NB4 (cell line): ENCODE results near the gene COQ10B.

Source experiments
- DNase-seq: peaks from one replicate; pipeline ENCODE4 v3.0.0; 2010; ENCODE audit warnings: low read depth
- H3K4me3 ChIP-seq: one replicate; pipeline ENCODE4 v1.5.1; 2011; ENCODE audit warnings: mild to moderate bottlenecking, low read depth, low read length, moderate library complexity
- MYC ChIP-seq: IDR thresholded peaks from 2 replicates; pipeline ENCODE4 v1.6.1; 2011; ENCODE audit warnings: low read depth, low read length
- POLR2A ChIP-seq: IDR thresholded peaks from 2 replicates; pipeline ENCODE4 v1.6.1; 2011; ENCODE audit warnings: mild to moderate bottlenecking; ENCODE audit not compliant: insufficient read length; ENCODE audit errors: extremely low read depth
- TF ChIP-seq, protein P1 (sequence below): IDR thresholded peaks from one replicate; pipeline ENCODE4 v1.5.1; 2012; ENCODE audit warnings: low read depth, low read length
- TF ChIP-seq, protein P2 (sequence below): IDR thresholded peaks from 2 replicates; pipeline ENCODE4 v1.6.1; 2011; ENCODE audit warnings: low read depth, low read length

The COQ10B gene

DNA sequence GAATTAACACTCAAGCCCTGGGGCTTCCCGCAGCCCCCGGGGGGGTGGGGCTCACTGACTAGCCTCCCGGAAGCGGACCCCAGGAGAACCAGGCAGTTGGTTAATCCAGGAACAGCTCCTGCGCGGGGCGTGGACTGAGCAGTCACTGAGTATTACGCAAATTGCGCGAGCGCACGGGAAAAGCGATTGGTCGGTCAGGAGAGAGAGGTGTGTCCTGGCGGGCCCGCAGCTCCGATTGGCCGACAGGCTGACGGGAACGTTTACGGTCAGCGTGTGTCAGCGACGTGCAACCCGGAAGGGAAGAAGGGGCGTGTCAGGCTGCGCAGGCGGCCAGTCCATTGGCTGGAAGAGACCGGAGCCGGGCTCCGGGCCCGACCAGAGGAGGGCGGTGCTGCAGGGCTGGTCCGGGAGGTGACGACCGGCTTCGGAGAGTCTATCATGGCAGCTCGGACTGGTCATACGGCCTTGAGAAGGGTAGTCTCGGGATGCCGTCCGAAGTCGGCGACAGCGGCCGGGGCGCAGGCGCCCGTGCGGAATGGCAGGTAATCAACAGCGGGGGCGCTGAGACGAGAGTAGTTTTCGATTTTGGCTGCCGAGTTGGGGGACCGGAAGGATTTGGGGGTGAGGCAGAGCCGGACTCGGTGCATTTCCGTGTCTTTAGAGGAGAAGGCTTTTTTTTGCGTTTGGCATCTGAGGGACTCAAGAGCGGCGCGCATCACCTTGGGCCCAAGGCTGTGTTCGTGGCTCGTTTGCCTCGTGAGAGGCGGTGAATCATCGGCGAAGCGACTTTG, at the start of gene COQ10B:
TSS of gene COQ10B (plus strand) at position 430 of the 791 bp plus-strand sequence. CDS start at position 439, 9 bp downstream.
- DNase-seq, result peak; percentile 100
- TF ChIP-seq, protein P1, sequence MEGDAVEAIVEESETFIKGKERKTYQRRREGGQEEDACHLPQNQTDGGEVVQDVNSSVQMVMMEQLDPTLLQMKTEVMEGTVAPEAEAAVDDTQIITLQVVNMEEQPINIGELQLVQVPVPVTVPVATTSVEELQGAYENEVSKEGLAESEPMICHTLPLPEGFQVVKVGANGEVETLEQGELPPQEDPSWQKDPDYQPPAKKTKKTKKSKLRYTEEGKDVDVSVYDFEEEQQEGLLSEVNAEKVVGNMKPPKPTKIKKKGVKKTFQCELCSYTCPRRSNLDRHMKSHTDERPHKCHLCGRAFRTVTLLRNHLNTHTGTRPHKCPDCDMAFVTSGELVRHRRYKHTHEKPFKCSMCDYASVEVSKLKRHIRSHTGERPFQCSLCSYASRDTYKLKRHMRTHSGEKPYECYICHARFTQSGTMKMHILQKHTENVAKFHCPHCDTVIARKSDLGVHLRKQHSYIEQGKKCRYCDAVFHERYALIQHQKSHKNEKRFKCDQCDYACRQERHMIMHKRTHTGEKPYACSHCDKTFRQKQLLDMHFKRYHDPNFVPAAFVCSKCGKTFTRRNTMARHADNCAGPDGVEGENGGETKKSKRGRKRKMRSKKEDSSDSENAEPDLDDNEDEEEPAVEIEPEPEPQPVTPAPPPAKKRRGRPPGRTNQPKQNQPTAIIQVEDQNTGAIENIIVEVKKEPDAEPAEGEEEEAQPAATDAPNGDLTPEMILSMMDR, result no peak
- TF ChIP-seq, protein P2, sequence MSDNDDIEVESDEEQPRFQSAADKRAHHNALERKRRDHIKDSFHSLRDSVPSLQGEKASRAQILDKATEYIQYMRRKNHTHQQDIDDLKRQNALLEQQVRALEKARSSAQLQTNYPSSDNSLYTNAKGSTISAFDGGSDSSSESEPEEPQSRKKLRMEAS, result peak; percentile 82
- TF ChIP-seq MYC, result no peak; the same call in 1 of the 2 replicates
- peak; percentile 50 for TF ChIP-seq POLR2A
- peak within 1 kb of the TSS; percentile 98 for H3K4me3 ChIP-seq

DNA sequence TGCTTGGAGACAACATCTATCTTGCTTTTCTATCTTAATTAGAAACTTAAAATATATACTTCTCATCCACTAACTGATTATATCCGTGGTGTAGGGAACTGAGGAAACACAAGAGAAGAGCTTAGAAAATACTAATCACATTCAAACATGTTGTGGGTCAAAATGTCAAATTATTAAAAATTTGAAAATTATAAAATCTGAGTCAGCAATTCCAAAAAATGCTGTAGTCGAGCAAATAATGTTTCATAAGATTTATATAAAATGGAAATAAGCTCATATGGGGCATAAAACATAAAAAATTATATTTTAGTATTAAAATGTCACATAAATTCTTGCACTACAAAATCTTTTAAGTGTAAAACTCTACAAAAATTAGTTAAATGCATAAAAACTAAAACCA, 47.8 kb upstream of the COQ10B start:
- no peak overlapping the region for H3K4me3 ChIP-seq
- TF ChIP-seq POLR2A, result no peak
- TF ChIP-seq, protein P1, result no peak
- no peak for TF ChIP-seq MYC
- TF ChIP-seq, protein P2, result no peak
- no peak for DNase-seq

DNA sequence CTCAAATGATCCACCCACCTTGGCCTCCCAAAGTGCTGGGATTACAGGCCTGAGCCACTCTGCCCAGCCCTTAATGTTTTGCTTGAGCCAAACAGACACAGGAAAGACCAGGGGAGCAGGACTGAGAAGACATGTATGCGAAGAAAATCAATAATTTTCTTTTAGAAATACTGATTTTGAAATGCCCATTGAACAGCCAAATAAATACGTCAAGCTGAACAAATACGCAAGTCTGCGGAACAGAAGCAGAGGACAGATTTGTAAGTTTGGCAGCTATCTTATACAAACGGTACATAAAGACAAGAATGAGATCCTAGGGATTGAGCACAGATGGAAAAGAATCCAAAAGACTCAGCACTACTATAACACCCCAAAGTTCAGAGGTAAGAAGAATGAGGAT, 39.3 kb upstream of the COQ10B start:
- no peak overlapping the region for H3K4me3 ChIP-seq
- no peak for DNase-seq
- TF ChIP-seq MYC, result no peak
- TF ChIP-seq, protein P2, result no peak
- no peak for TF ChIP-seq POLR2A

DNA sequence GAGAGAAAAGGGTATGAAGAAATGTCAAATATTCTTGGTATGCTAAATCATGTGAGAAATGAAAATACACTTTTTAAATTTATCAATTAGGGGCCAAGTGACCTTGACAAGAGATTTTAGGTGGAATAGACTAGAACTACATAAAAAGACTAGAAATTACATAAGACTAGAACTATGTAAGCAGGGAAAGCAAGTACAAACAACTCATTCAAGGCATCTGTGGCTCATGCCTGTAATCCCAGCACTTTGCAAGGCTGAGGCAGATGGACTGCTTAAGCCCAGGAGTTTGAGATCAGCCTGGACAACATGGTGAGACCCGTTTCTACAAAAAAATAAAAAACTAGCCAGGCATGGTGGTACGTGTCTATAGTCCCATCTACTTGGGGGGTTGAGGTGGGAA, 38.8 kb upstream of the COQ10B start:
- DNase-seq, result no peak
- H3K4me3 ChIP-seq, result no peak overlapping the region
- TF ChIP-seq, protein P1, result no peak
- TF ChIP-seq MYC (no peak), POLR2A (no peak)
- TF ChIP-seq, protein P2, result no peak

DNA sequence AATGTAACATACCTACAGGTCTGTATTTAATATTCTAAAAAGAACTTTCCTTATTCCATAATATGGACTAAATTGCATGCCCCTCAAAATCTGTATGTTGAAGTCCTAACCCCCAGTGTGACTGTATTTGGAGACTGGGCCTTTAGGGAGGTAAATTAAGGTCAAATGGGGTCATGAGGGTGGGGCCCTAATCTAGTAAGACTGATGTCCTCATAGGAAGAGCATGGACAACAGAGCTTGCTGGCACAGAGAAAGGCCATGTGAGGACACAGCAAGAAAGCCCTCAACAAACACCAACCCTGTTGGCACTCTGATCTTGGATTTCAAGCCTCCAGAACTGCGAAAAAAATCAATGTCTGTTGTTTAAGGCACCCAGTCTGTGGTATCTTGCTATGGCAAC, 37.1 kb upstream of the COQ10B start:
- no peak overlapping the region for H3K4me3 ChIP-seq
- no peak for DNase-seq
- TF ChIP-seq MYC (no peak), POLR2A (no peak)
- TF ChIP-seq, protein P1, result no peak
- TF ChIP-seq, protein P2, result no peak

DNA sequence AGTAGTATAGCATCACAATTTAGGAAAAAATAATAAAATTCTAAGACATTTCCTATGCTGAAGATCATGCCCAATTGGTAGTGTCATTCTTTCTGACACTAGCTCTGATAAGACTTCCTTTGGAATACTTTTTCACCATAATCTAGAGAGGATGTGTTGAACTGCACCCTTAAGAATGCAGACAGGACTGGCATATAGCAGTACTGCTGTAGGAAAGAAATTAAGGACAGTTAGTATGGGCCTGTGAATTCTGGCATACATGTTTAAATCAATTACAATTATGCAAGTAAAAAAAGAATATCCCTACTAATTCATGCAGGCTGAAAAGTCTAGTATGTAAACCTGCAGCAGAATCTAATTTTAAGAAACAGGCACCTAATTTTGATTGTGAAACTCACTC, 33.9 kb upstream of the COQ10B start:
- H3K4me3 ChIP-seq, result no peak overlapping the region
- TF ChIP-seq POLR2A, result no peak
- TF ChIP-seq, protein P1, result no peak
- TF ChIP-seq, protein P2, result no peak
- TF ChIP-seq MYC, result no peak
- DNase-seq, result no peak
